ENCODE measurements around the gene RAB36.

The RAB36 gene

GRCh38 chr22:23108249-23109078, 36.8 kb upstream of the RAB36 start:
- no peak for DNase-seq (ENCODE audit: low read depth)

GRCh38 chr22:23109079-23109347, 36.3 kb upstream of the RAB36 start:
- DNase-seq (ENCODE audit: low read depth) = no peak

GRCh38 chr22:23109441-23109978, 35.8 kb upstream of the RAB36 start:
- DNase-seq (ENCODE audit: low read depth) = no peak

GRCh38 chr22:23110190-23110921, 34.9 kb upstream of the RAB36 start:
- DNase-seq (ENCODE audit: low read depth) = no peak

GRCh38 chr22:23110922-23111527, 34.3 kb upstream of the RAB36 start:
- no peak for DNase-seq (ENCODE audit: low read depth)

GRCh38 chr22:23112472-23113012, 32.7 kb upstream of the RAB36 start:
- no peak for DNase-seq (ENCODE audit: low read depth)

GRCh38 chr22:23113067-23113846, 32.0 kb upstream of the RAB36 start:
- DNase-seq (ENCODE audit: low read depth) = no peak

- DNase-seq (ENCODE audit: low read depth) = no peak
Observed at GRCh38 chr22:23113847-23114720, 31.2 kb upstream of the RAB36 start.

GRCh38 chr22:23114721-23115020, 30.6 kb upstream of the RAB36 start:
- DNase-seq (ENCODE audit: low read depth) = no peak

- no peak for DNase-seq (ENCODE audit: low read depth)
Observed at GRCh38 chr22:23115369-23115768, 29.9 kb upstream of the RAB36 start.

- no peak for DNase-seq (ENCODE audit: low read depth)
Observed at GRCh38 chr22:23115825-23116494, 29.3 kb upstream of the RAB36 start.

- DNase-seq (ENCODE audit: low read depth) = no peak
Observed at GRCh38 chr22:23116506-23117263, 28.6 kb upstream of the RAB36 start.

GRCh38 chr22:23117275-23117674, 28.0 kb upstream of the RAB36 start:
- DNase-seq (ENCODE audit: low read depth) = no peak

GRCh38 chr22:23117891-23118646, 27.2 kb upstream of the RAB36 start:
- no peak for DNase-seq (ENCODE audit: low read depth)

- DNase-seq (ENCODE audit: low read depth) = no peak
Observed at GRCh38 chr22:23118647-23119493, 26.4 kb upstream of the RAB36 start.

- DNase-seq (ENCODE audit: low read depth) = no peak
Observed at GRCh38 chr22:23119494-23120414, 25.5 kb upstream of the RAB36 start.

GRCh38 chr22:23120415-23120899, 24.8 kb upstream of the RAB36 start:
- no peak for DNase-seq (ENCODE audit: low read depth)

All from CMK (cell line).